AG20443 (cell line): ENCODE results near the gene LRP1.

Source experiments
- DNase-seq: peaks from one replicate; pipeline ENCODE4 v3.0.0; 2012; ENCODE audit warnings: low spot score, mixed read lengths

The LRP1 gene

GRCh38 chr12:57134949-57135348, 6.7 kb downstream of the LRP1 start:
- DNase-seq, result no peak

GRCh38 chr12:57135527-57136326, 7.4 kb downstream of the LRP1 start:
- DNase-seq, result peak; percentile 36

GRCh38 chr12:57138526-57139272, 10.4 kb downstream of the LRP1 start:
- DNase-seq, result peak; percentile 82

- no peak for DNase-seq
Measured at GRCh38 chr12:57139796-57140649, 11.7 kb downstream of the LRP1 start.

GRCh38 chr12:57141249-57141648, 13.0 kb downstream of the LRP1 start:
- DNase-seq, result no peak

GRCh38 chr12:57142121-57142520, 13.8 kb downstream of the LRP1 start:
- no peak for DNase-seq

- no peak for DNase-seq
Measured at GRCh38 chr12:57142727-57143126, 14.4 kb downstream of the LRP1 start.

GRCh38 chr12:57143454-57143853, 15.2 kb downstream of the LRP1 start:
- no peak for DNase-seq

- no peak for DNase-seq
Measured at GRCh38 chr12:57145460-57146059, 17.3 kb downstream of the LRP1 start.

GRCh38 chr12:57146092-57146491, 17.8 kb downstream of the LRP1 start:
- DNase-seq, result no peak

- DNase-seq, result peak; percentile 51
Measured at GRCh38 chr12:57146961-57147944, 19.0 kb downstream of the LRP1 start, which contains the start of gene LRP1-AS. LRP1-AS (minus strand) TSS chr12:57147619.

GRCh38 chr12:57148469-57149244, 20.4 kb downstream of the LRP1 start:
- peak; percentile 69 for DNase-seq

- peak; percentile 84 for DNase-seq
Measured at GRCh38 chr12:57149245-57149900, 21.1 kb downstream of the LRP1 start.

GRCh38 chr12:57150400-57151000, 22.2 kb downstream of the LRP1 start:
- DNase-seq, result no peak

GRCh38 chr12:57151741-57152630, 23.7 kb downstream of the LRP1 start:
- peak; percentile 84 for DNase-seq

GRCh38 chr12:57152639-57153038, 24.4 kb downstream of the LRP1 start:
- peak; percentile 61 for DNase-seq

GRCh38 chr12:57153415-57153997, 25.2 kb downstream of the LRP1 start:
- no peak for DNase-seq
